NCI-H69 (cell line): ENCODE measurements around the gene MYH7.

Experiments
- DNase-seq: peaks from one replicate; lab custom pipeline; 2025; lab: John Stamatoyannopoulos, UW

The MYH7 gene

DNA sequence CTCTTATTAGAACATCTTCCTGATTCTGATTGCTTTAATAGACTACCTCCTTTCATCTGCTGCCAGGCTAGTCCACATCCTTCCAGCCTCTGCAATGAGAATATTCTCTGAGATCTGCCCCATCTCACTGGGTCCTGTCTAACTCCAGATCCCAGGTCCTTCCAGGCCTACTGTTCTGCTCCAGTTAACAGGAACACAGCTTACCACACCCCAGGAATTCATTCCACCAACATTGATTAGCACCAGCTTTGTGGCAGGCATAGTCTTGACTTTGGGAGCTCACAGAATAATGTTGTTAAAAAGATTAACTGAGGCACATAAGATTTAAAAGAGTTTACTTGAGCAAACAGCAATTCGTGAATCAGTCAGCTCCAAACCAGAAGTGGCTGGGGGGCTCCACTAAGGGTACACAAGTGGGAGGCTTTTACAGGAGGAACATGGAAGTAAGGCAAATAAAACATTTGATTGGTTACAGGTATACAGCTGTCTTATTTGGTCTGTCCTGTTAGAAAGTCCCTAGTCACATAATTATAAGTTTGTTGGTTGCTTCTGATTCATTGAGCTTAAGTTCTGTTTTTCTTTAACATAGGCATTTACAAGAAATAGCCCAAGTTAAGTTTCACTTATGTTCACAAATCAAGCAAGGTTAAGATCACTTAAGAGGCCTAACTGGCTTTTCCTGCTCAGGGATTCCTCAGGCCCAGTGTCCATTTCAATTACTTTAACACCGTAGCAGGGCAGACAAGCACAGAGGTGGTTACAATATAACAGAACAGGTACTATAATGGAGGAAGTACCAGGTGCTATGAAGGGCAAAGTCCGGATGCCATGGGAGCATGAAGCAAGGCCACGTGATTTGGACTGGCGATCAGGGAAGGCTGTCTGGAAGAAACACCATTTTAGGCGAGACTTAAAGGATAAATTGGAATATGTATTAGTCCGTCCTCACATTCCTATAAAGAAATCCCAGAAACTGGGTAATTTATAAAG is 12.2 kb upstream of the MYH7 start:
- no peak for DNase-seq

DNA sequence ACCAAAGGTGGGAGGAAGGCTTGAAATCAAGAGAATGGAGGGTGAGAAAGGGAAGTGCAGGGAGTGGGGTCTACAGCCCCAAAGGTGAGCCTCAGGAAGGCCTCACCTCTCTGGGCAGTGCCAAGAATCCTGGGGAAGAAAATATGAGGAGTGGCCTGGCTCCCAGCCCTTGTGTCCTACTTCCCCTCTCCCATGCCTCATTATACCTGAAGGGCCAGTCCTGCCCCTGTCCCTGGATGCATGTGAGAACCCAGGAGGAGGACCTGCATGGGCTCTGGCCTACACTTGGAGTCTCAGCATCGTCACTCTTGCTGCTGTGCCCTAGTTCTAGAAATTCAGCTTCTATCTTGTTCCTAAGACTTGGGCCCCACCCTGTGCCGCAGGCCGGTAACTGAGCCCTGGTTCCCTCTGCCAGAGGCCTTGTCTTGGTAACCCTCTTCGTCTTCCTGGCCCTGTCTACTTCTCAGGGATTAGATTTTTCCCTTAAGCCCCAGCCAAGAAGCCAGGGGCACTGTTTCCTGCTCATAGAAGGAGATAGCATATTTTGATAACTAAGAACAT is 10.9 kb upstream of the MYH7 start:
- no peak for DNase-seq

GRCh38 chr14:23445773-23446172 is 10.3 kb upstream of the MYH7 start:
- DNase-seq: no peak

DNA sequence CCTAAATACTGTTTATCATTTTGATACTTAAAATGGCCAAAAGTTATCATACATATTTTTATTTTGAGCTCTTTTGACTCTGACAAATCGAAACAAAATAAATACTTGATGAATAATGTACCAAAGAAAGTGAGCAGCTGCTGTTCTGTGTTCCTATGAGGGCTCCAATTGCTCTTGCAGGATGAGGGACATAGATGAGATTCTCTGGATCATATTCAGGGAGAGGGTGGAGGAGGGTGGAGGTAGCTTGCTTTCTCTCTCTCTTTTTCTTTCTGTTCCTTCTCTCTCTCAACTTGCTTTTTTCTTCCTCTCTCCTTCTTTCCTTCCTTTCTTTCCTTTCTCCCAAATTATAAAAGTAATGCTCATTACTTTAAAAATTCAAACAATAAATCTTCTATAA is 8.9 kb upstream of the MYH7 start:
- DNase-seq: no peak

DNA sequence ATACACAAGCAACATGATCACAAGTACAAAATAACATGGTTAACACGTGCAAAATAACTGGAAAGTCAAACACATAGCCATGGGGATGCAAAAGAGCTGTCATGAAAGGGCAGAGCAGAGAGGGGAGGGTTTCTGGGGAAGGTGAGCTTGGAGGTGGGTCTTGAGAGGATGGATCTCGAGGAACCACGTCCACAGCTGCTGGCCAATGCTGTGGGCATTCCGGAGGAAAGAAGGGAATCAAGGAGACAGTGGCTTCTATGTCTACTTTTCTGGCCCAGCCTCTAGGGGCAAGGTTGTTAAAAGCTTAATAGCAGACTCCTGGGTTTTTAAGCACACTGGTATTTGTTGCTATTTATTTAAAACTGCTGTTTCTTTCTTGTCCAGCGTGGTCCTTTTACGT is 8.4 kb upstream of the MYH7 start:
- DNase-seq: no peak

- no peak for DNase-seq
Measured at GRCh38 chr14:23443411-23443812, 8.0 kb upstream of the MYH7 start.

- no peak for DNase-seq
Measured at GRCh38 chr14:23442721-23443356, 7.4 kb upstream of the MYH7 start.

GRCh38 chr14:23441076-23441475 is 5.6 kb upstream of the MYH7 start:
- no peak for DNase-seq

- DNase-seq: no peak
Measured at GRCh38 chr14:23439107-23439835, 3.8 kb upstream of the MYH7 start.

DNA sequence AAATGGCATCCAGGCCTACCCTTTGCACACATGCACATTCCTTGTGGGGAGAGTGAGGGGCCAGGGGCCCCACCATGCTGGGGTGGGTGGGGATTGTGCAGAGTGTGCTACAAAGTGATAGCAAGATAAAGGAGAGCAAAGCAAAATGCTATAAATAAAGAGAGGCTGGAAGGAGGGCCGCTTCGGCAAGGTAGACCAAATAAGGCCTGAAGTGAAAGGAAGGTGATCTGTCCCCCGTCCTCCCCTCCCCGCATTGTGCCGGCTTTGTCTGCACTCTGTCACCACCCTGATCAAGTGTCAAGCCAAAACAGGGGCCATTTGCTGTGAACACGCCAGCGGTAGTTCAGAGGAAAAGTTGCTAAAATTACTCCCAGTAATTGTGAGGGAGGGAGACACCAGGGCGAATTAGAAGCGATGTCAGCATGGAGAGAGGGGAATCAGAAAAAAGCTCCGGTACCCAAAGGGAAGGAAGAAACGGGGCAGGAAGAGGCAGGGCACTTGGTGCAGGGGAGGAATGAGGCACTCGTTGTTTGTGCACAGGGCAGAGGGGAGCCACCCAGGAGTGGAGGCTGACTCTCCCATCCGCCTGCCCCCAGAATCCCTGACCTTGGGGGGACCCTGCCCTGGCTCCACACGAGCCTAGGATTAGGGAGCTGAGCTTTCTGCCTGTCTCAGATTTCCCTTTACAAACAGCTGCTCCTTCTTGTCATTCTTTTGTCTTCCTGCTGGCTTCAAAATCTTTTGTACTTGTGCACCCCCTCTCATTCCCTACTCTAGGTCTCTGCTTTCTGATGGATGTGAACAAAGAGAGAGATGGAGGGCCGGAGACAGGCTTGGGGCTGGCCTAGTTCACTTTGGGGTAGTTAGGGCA is 2.9 kb upstream of the MYH7 start:
- DNase-seq: no peak

- DNase-seq: no peak
Measured at GRCh38 chr14:23437133-23438100, 2.0 kb upstream of the MYH7 start.

DNA sequence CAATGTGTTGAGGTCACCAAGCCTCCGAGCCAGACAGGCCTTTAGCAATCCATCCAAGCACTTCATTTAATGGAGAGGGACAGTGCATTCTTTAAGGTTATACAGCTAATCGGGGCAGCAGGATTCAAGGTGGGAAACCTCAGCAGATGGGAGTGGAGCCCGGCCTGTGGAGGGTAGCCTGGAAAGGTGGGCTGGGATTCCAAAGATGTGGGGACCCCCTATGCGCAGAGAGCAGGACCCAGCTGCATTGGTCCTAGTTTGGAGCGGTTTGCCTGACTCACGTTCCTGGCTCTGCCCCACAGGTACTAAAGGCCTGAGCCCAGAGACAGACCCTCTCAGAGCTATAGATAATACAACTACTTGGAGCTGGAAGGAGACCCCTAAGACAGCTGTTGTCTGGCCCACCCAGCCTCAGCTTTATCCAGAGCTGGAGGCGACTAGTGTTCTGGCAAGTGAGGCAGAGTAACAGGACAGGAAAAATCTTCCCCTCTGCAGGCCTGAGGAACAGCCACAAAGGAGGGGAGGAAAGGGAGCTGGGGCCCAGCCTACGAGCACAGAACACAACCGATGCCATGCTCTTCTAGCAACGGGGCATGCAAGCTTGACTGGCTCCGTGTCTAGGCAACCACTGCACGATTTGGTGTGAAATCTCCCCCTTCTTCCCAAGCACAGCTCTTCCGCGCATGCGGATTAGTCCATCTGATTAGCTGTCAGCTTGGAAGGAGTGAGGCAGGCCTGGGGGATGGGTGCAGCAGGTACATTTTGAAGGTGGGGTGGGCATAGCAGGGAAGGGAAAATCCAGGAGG is 1.1 kb upstream of the MYH7 start:
- no peak for DNase-seq

DNA sequence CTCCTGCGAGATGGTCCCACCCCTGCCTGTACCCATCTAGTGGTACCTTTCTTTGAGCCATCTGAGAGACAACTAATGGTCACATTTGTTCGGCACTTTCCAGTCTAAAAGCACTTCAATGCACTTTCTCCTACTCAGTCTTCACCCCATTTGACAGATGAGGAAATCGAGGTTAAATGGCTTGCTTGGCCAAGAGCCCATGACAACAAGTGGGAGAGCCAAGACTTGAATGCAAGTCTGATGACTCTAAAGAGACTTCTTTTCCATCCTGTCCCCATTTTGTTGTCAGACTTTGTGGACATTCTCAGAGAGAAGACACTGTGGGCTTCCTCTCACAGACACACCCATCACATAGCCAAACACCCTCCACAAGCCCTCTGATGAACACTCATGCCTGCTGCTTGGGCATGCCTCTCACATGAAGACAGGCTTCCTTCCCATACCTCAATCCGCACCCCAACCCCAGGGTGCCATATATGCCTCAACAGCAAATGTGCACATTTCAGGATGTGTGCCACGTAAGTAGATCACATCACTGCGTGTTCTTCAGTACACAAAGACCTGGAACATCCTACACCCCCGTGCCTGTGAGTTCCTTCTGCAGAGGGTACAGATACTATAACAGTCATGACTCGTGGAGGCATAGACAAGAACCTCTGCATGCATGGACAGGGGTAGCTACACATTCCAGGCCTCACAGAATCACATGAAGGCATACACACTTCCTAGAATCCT is 805 bp downstream of the MYH7 start:
- DNase-seq: no peak

DNA sequence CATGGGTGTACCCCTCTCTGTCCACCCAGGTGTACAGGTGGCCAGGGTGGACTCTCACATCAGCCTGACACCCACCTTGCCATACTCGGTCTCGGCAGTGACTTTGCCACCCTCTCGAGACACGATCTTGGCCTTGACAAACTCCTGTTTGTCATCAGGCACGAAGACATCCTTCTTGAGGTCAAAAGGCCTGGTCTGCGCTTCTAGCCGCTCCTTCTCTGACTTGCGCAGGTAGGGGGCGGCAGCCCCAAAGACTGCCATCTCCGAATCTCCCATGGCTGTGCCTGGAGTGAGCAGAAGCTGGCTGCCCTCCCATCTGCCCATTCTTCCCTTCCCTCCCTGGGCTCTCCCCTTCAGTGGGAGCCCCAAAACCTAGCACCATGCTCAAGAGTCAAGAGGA is 2.0 kb downstream of the MYH7 start:
- no peak for DNase-seq

- no peak for DNase-seq
Measured at GRCh38 chr14:23432946-23433345, 2.5 kb downstream of the MYH7 start.

GRCh38 chr14:23432102-23432925 is 3.1 kb downstream of the MYH7 start:
- DNase-seq: no peak

DNA sequence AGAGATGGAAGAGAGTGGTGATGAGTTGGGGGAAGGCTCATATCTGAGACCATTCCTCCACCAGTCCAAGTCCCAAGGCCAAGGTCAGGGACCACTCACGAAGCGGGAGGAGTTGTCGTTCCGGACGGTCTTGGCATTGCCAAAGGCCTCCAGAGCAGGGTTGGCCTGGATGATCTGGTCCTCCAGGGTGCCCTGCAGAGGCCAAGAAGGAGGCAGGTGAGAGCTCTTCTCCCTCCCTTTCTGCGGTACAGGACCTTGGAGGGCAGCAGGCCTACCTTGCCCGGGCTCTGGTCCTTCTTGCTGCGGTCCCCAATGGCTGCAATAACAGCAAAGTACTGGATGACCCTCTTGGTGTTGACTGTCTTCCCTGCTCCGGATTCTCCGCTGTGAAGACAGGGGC is 4.0 kb downstream of the MYH7 start:
- DNase-seq: no peak

DNA sequence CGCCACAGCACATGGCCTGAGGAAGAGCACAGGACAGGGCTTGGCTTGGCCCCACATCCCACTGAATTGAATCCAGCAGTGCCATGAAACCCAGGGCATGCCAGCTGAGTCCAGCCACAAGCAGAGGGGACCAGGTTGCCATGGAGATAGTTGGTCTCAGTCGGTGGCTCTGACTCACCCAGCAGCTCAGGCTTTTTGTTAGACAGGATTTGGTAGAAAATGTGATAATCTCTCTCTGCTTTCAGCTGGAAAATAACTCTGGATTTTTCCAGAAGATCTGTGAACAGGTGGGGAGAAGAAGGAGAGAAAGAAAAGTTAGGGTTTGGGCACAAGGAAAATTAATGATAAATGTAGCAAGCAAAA is 4.8 kb downstream of the MYH7 start:
- DNase-seq: peak; percentile 23
